PFSK-1 (cell line): ENCODE measurements around the gene KRT31.
"Not testable (repeated sequence)": the region's sequence is repeated elsewhere in the genome, so short reads cannot be mapped to it uniquely, and the experiment has no call there.

ENCODE experiments used
- FOXP2 ChIP-seq: optimal IDR thresholded peaks from 2 replicates; pipeline ENCODE3; 2011; ENCODE audit warnings: borderline replicate concordance, control low read depth, inconsistent platforms; ENCODE audit not compliant: insufficient read depth; ENCODE audit errors: extremely low read length, extremely low read depth
- POLR2AphosphoS5 ChIP-seq: IDR thresholded peaks from 2 replicates; pipeline ENCODE4 v1.6.1; 2012; ENCODE audit warnings: low read depth, mild to moderate bottlenecking, control low read depth, low read length, moderate library complexity
- REST ChIP-seq, 2 experiments: IDR thresholded peaks; 2 replicates each; pipeline versions ENCODE4 v1.6.1 to v1.8.0; 2011 to 2012; ENCODE audit warnings: low read depth in 2 of 2, low read length in 2 of 2, control low read depth in 1 of 2, inconsistent platforms in 1 of 2, mild to moderate bottlenecking in 1 of 2, moderate library complexity in 1 of 2; ENCODE audit not compliant: insufficient read depth in 1 of 2
- SIN3A ChIP-seq: IDR thresholded peaks from 2 replicates; pipeline ENCODE4 v1.6.1; 2012; ENCODE audit warnings: mild to moderate bottlenecking, low read length, moderate library complexity, borderline replicate concordance; ENCODE audit not compliant: insufficient read depth
- TAF1 ChIP-seq: IDR thresholded peaks from 2 replicates; pipeline ENCODE4 v1.6.1; 2012; ENCODE audit warnings: low read length, control low read depth, borderline replicate concordance; ENCODE audit not compliant: insufficient read depth

KRT31 gene

GRCh38 chr17:41350381-41350878, 47.0 kb downstream of the KRT31 start, which contains the start of gene KRT33A:
Gene KRT33A, minus strand, starts transcription at chr17:41350828. Its CDS starts 61 bp downstream, at chr17:41350767.
- not testable (repeated sequence) for TF ChIP-seq SIN3A, FOXP2, POLR2AphosphoS5

GRCh38 chr17:41347869-41348760, 49.3 kb downstream of the KRT31 start:
- no peak for TF ChIP-seq FOXP2
- TF ChIP-seq TAF1 = no peak
- no peak for TF ChIP-seq SIN3A
- no peak for TF ChIP-seq REST (IDR thresholded peaks at IDR 0.05; ENCODE audit: insufficient read depth in 1 of 2, low read depth in 2 of 2, low read length in 2 of 2)
- TF ChIP-seq POLR2AphosphoS5 = no peak

- no peak for TF ChIP-seq REST (IDR thresholded peaks at IDR 0.05; ENCODE audit: insufficient read depth in 1 of 2, low read depth in 2 of 2, low read length in 2 of 2)
- no peak for TF ChIP-seq POLR2AphosphoS5
- no peak for TF ChIP-seq FOXP2
- no peak for TF ChIP-seq SIN3A
- no peak for TF ChIP-seq TAF1
Measured at GRCh38 chr17:41345992-41346391, 51.4 kb downstream of the KRT31 start.
